Measurements from ENCODE around the gene GOLGA6A.

The GOLGA6A gene

GRCh38 chr15:74035121-74036017 lies 47.0 kb downstream of the GOLGA6A start:
- DNase-seq = no peak

- no peak for DNase-seq
These were observed 48.1 kb downstream of the GOLGA6A start for GRCh38 chr15:74034206-74034755.

GRCh38 chr15:74032606-74033561 lies 49.5 kb downstream of the GOLGA6A start:
- DNase-seq = no peak

GRCh38 chr15:74032046-74032445 lies 50.3 kb downstream of the GOLGA6A start:
- no peak for DNase-seq

DNA sequence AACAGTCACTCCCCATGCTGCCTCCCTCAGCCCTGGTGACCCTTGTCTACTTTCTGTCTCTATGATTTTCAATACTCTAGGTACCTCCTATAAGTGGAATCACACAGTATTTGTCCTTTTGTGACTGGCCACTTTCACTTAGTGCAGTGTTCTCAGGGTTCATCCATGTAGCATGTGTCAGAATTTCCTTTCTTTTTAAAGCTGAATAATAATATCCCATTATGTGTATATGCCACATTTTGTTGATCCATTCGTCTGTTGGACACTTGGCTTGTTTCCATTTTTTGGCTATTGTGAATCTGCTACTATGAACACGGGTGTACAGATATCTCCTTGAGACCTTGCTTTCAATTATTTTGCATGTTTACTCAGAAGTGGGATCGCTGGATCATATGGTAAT lies 53.7 kb downstream of the GOLGA6A start:
- no peak for DNase-seq

DNA sequence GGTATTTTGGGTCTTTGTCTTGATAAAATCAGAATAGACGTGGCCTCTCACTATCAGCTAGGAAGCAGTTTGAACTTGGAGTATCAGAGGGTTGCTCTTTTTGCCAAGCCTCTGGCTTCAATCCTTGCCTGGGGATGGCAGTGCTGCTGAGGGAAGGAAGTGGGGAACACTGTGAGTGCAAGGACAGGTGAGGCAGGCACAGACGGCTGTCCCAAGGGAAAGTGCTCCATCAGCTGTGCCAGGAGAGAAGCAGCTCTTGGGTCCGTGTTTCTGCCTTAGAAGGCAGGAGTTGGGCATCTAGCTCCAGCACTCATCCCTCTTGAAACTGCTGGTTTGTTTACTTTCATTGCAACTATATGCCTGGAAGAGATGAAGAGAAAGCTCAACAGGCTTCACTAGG lies 54.7 kb downstream of the GOLGA6A start:
- DNase-seq = no peak

DNA sequence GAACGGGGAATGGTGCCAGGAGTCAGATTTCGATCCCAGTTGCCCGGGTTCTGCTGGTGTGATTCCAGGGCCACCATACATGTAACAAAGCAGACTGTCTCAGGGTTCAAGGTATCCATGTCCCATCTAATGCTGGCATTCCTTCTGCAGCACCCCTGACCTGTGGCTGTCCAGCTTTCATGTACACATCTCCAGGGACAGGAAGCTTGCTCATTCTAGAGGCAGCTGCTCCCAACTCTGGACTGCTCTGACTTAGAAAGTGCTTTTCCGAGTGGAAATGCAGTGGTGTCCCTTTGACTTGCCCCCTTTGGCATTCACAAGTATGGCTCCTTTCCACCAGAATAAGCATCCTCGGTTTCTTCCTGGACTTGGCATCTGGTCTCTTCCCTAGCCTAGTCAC lies 56.9 kb downstream of the GOLGA6A start:
- DNase-seq = peak; percentile 33

DNA sequence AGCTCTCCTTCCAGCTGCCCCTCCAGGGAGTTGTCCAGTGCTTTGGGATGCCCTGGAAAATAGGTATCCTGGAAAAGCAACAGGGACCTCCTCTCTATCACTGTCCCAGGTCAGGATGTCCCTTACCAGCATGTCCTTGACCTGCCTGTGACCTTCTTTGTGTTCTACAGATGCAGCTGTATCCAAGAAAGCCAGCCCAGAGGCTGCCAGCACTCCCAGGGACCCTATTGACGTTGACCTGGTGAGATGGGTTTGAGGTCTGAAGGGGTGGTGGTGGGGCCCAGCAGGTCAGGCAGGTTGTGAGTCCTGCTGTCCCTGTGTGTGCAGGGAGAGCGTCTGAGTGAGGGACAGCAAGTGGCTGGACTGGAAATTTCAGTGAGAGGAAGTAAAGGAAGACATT lies 57.7 kb downstream of the GOLGA6A start:
- no peak for DNase-seq

- no peak for DNase-seq
These were observed 59.5 kb downstream of the GOLGA6A start for GRCh38 chr15:74022706-74023470.

Measured in HCEC 1CT (cell line).